GM19397 (cell line): Measurements from ENCODE around the gene TRNT1.
A peak's percentile ranks its signal among the peaks of the same experiment; 100 is the strongest.

Experiments
- ATAC-seq: cut with Tn5 transposase; IDR thresholded peaks from one replicate; pipeline ENCODE4 v1.9.1; 2021; ENCODE audit warnings: mild to moderate bottlenecking, moderate library complexity; ENCODE audit not compliant: unreplicated experiment

The TRNT1 gene

DNA sequence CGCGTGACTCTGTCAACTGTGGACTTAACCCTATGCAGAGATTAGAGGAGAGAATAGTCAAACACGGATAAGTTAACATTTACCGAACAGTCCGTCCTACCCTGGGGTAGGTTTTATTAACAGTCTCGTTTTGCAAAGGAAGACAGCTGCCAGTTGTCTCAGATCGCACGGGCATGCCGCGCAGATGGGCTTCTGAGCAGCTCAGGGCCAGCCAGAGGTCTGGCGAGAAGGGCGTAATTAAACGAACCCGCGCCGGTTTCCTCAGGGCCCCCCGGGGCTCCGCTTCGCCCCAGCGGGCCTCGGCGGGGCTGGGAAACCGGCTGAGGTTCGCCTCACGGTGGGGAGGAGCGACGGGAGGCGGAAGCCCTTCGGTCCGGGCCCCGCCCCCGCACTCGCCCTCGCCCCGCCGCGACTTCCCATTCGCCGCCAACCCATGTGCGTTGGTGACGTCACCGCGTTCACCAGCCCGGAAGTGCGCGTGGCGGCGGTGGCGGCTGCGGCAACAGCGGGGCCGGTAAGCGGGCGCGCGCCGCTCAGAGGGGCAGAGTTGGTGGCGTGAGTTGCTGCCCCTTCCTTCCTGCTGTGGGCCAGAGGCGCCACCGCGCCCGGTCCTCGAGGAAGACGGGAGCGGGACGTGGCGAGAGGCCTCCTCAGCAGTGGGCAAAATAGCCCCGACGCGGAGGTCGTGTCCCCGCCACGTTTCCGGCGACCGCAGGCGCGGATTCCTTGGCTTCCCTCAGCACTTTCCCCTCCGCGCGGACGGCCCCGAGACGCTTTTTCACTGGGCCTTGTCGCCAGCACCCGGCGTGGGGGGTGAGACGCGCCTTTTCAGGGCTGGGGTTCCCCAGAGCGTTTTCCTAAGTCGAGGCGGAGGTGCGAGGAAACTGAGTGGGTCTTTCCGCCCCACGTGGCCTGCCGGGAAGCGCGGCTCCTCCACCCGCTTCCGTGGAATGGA is at the start of gene TRNT1:
TSS of gene TRNT1 (plus strand) at position 464 of the 955 bp plus-strand sequence. CDS start 2,101 bp downstream, outside the sequence.
- ATAC-seq = peak; percentile 98

DNA sequence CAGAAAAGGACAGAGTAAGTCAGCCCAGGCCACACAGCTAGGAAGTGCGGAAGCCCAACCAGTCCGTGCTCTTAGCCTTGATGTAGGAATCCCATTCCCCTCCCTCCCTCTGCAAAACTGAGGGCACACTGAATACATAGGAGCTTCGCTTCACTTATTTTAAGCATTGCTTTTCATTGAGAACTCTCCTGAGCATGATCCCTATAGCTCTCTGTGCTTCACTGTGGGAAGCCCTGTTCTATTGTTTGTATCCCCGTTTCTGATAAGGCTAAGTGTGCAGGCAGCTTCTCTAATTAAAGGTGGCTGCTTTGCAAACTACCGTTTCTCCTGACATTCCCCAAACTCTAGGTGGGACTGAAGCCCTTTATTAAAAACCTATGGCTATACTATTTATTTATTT is 46.4 kb upstream of the TRNT1 start:
- ATAC-seq = no peak

DNA sequence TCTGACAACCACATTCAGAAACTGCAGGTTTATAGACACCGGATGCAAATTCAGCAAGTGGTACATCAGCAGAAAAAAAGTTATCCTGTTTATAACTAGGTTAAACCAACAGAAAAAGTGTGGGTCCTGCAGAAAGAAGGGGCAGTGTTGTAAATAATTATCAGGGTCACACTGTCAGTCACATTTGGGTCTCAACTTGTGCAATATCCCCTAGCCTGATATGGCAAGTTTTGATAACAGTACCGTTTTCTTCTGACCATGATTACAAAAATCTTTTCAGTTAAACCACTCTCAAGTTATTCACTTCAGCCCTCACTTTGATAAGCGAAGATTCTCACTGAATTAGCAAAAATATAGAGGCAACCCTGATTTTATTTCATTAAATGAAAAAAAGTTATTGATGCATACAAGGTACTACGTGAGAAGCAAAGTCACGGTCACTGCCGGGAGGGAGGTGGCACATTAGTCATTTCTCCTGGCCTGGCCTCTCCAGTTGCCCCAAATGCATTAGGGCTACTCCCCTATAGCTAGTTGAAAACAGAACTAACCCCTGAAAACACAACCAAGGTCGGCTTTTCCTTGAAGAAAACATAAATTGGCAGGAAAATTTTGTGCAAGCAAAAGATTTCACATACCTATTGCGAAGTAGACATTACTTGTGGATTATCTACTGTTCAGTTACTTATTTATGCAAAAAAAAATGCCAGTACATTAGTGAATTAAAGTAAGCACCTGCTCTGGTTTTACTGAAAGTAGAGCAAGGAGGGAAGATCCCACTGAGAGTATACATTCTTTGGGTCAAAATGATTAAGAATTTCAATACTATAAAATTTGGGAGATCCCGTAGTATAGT is 45.1 kb upstream of the TRNT1 start:
- peak; percentile 52 for ATAC-seq

DNA sequence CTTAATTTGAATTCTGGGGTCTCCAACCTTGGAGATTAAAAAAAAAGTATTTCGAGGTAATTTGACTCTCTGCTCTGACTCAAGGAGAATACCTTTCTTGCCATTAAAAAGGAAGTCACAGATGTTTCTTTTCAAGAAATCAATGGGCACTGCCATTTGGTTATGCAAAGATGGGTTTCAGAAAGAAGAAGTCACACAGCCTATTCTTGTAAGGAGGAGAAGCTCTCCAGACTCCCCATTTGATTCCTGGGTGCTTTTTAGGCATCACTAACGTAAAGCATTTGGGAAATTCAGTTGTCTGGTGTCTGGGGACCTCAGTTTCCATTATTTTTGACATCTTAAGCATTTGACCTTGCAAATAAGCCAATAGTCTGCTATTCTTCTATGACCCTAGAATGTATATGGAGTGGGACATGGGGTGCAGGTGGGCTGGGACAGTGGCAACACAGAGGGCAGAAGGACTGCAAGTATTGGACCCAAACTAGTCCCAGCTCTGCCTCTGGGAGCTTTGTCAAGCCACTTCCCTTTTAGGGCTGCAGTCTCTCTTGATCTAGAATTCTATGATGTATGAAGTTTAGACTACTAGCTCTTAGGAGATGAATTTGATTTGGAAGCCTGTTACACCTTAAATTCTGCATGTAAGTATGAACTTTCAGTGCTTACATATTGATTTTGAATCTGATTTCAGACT is 44.4 kb upstream of the TRNT1 start:
- peak; percentile 78 for ATAC-seq

DNA sequence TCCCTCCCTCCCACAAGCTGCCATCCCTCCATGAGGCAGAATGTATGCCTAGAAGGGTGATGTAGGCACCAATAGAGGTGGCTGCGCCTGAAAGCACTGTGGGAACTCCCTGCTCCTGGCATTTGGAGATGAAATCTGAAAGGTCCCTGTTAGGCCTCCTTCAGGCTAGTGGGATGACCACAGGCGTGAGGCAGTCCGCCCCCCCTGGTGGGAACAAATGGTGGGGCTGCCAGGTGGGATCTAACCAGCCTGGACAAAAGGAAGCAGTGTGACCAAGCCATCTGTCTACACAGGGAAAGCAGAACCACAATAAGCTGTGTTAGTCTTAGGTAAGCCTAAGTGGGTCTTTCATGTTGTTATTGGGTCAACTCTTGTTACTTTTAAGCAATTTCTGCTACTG is 41.9 kb upstream of the TRNT1 start:
- ATAC-seq = no peak

DNA sequence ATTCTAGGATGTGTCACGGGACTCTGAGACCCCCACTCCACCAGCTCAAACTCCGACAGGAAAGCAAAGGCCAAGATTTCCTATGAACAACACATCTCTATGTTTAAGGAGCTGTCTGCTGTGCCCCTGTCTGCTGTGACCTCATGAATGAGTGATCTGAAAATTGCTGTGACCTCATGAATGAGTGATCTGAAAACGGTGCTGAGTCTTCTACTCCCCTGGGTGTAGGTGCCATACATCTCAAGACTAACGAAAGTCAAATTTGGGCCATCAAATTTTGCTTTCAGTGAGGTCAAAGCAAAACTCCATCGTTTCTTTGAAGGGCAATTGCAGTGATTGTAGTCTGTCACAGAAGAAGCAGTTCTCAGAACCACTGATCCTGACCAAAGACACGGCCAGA is 41.0 kb upstream of the TRNT1 start:
- no peak for ATAC-seq

DNA sequence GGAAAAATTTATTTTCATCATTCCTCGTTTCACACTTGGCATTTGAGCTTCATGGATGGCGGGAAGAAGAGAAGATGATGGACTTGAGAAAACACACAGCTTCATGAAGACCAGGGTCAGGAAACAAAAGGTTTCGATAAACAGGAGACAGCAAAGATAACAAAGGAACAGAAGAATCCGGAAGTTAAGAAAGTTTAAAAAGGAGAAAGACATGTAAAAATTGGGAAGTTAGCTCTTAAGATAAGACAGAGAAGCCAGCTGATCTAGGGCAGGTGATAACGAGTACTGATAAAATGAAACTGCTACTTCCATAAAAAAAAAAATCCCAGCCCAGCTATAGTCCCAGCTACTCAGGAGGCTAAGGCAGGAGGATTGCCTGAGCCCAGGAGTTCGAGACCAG is 40.5 kb upstream of the TRNT1 start:
- ATAC-seq = no peak

DNA sequence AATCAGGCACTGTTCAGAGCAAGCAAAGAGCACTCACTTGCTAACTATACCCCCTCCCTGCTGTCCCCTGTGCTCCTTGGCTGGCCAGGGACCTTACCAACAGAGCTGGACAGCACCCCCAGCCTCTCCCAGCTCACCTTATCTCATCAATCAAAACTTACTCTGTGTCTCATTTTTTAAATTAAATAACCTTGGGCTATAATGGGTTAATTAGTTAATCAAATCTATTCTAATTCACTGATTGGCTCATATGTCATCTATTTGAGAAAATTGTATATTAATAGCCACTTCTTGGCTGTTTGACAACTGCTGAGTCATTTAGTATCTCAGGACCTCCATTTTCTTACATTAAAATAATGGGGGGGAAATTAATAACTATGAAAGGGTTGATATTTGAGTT is 39.5 kb upstream of the TRNT1 start:
- no peak for ATAC-seq

DNA sequence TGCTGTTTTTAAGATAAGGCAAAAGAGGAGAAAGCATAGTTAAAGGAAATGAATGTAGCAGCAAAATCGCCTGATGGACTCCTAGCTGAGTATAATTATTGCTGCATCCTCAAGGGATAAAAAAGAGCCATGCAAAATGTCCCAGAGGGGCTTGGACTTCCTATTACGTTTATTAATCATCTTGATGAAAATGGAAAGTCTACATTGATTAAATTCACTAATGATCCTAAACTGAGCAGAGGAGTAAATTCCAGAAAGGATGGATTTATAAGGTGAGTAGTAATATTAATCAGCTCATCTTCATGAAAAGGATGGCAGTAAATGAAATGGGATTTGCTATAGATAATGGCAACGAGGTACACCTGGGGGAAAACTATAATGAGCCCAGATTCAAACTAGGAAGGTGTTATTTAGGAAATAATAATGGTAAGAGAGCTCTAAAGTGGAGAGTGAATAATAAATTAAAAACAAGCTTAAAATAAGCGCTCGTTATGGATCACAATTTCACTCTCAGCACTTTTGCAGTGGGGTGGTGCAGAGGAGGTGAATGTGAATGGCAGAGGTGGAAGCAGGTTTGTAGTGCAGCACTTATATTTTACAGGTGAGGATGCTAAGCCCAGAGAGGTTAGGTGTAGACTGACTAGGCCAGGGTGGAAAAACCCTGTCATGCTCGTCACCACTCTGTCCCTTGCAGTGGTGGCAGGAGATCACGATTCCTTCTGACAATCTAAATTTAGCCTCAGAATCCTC is 38.8 kb upstream of the TRNT1 start:
- ATAC-seq = no peak

DNA sequence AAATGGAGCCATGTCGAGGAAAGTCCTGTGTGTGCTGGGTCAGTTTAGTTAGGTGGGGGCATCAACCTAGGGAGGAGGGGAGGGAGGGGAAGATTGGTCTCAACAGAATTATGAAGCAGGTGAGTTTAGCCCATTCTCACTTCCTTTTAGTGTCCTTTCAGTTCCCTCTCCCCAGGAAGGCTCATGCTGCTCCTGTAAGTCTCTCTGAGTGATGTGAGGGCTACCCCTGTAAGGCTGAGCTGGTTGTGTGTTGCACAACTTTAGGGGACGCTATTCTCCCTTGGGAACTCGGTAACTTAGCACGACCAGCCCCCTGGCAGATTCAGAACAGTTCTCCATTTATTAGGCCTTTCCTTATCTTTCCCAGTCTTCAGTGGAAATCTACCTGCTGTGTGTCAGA is 37.7 kb upstream of the TRNT1 start:
- peak; percentile 96 for ATAC-seq

DNA sequence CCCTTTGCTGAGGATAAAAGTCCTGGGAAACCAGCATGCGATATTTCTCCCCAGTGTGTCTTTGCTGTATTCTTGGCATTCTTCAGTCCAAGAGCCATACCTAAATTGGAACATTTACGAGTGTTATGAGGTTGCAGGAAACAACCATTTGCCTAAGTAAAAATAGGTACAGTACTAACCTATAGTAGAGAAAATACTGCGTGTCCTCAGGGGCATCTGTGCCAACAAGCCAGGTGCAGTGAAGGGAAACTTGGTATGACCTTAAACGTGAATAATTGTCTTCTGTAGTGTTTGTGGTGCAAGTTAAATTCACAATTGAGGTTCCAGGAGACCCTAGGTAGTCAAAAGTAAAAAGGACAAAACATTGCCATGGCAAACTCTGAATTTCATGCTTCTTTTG is 28.8 kb upstream of the TRNT1 start:
- no peak for ATAC-seq

DNA sequence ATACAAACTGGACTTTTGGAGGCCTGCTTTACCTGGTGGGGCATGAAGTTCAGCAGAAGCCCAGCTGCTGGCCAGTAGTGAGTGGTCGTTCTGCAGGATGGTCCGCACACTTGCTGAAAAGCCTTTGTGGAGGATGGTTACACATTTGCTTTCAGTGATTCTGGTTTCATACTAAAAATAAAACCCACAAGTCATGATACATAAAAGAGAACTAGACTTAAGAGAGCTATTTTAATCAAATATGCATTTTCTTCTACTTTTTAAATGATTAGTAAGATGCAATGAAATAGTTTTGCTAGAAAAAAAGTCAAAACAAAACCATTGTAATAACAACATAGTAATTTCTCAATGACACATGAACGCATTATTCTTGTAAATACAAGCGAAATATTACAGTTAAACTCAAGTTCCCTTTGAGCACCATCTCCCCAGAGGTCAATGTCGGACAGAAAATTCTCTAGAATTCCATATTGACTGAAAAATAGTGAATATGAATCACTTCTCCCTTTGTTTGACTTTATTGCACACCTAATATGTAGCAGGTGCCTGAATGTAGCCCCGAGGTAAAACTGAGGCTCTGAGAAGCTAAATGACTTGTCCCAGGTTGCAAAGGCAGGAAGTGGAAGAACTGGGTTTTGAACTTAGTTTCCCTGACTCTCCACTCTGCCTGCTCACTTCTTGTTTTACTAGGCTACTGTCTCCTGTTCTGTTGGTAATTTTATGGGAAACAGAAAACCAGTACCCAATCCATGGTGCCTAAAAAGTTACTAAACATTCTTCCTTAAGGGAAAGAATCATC is 24.9 kb upstream of the TRNT1 start:
- no peak for ATAC-seq

DNA sequence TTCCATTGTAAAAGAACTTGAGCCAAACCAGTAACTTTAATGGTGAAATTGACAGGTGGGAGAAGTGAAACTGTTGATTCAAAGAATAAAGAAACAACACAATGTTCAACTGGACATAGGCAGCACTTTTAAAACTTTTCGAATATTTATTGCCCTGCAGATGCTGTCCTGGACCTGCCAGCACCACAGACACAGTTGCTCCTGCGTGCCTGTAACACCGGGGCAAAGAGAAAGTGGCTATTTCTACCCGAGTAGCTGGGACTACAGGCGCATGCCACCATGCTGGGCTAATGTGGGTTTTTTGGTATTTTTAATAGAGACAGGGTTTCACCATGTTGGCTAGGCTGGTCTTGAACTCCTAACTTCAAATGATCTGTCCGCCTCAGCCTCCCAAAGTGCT is 24.0 kb upstream of the TRNT1 start:
- ATAC-seq = no peak

DNA sequence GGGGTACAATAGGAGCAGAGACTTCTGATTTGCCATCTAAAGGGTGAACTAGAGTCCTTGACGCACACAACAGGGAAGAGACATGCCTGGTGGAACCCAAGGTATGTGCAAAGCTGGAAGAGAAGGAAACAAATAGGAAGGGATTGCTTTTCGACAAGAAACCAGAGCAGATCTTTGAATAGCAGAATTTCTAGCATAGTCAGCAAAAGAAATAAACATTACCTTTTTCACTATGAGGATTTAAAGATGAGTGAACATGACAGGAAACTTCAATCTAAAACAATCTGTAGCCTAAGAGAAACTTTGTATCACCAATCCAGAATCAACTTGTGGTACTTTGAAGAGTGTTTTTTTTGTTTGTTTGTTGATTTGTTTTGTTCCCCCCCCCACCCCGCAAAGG is 21.5 kb upstream of the TRNT1 start:
- ATAC-seq = no peak

DNA sequence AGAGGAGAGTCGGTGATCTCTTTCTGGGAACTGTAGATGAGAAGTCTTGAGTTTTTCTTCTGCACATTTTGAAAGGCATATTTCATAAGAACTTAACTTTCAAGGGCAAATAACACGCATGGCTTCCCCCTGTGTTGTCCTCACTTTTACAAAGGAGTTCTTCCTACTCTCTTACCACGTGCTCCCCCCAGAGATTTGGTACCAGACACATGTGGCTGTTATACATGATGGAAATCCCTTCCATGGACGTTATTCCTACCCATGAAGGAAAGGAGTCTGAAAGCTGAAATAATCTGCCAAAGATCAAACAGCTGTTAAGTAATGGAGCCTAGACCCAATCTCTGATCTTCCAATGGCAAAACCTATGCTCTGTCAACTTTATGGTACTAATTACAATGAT is 20.9 kb upstream of the TRNT1 start:
- ATAC-seq = no peak

DNA sequence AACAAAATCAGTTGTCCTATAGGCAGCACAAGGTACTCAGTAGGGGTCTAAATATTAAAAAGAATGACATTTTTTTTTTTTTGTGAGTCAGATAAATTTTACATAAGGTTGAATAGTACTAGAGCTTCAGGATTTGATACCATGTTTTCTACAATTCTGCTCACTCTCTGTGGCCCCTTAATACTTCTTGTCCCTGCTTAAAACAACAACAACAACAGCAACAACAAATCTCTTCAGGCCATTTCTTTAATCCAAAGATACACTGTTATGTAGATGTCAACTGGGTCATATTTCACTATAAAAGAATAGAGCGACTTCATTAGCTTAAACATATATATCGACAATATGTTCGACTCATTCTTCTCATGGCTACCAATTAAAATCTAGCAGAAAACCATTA is 19.6 kb upstream of the TRNT1 start:
- no peak for ATAC-seq

DNA sequence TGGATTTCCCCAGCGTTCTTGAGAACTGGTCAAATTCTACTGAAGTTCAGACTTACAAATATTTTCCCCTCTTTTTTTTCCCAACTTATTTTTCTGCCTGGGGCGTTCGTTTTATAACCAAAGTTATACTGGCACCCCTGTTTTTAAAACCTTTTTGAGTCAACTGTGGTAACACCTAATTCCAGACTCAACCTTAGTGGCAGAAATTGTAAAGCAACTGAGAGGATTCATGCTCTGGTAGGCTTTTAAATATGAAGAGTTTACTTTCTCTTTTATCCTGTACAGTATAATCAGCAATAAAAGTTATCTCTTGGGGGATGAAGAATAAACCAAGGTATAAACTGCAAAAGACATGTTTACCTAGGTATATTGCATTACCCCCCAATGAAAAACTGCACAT is 18.9 kb upstream of the TRNT1 start:
- ATAC-seq = no peak

DNA sequence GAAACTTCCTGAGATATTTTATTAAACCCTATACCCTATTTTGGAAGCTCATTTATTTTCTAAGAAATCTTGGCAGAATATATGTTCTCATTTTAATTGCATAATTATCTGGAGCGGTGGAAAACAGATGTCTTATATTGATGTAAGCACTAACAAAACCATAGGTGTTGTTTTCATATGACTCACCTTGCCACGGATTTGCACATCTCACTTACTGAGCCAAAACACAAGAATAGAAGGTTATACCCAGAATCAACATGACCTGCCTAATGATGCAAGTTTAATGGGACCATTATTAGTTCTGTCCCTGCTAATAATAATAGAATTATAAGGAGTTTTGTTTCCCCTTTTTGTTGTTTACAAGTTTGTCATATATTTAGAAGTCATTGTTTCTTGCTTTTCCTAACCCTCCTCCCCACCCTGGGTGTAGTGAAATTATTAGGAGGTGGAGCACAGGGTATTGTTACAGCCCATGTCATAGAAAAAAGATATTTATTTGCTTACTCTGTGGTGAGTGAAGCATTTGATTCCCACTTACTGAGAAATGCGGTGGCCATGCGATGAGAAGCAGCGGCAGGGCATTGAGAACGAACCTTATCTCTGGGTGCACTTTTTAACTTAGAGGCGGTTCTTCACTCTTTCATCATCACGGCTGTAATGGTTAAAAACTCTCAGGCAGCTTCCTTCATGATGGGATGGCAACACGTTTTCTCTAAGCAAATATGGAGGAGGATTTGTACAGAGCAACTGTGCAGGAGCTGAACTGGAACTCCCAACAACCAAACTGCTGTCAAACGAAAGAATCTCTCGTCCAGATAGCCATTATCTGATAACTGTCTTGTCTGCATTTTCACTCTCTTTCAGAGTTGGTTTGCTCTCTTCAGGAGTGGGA is 17.1 kb upstream of the TRNT1 start:
- ATAC-seq = peak; percentile 51

DNA sequence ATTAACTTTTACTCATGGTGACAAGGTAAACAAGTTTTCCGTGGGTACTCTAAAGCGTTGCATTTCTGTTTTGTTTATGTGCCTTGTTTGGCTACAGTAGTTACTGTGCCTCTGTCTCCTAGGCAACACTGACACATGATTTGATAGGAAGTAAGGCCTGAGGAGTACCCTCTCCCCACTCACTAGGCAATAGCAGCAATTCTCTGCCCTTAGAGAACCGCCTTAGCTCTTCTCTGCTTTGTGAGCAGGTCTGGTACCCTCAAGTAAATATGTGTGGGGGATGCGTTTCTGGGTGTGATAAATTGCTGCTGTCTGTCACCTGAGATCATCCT is 16.5 kb upstream of the TRNT1 start, which contains the start of gene IL5RA:
TSS of gene IL5RA (minus strand) at position 76 of the 332 bp plus-strand sequence. CDS start 5,390 bp downstream, outside the sequence.
- ATAC-seq = no peak
